Endometrial microvascular endothelial cells (primary cell): ENCODE results near the gene ARMC5. TPM values are rescaled to one million over a fixed set of nuclear protein-coding genes. Genes with fewer than 3 reads are reported as not detected.
"Not testable (repeated sequence)": the region's sequence is repeated elsewhere in the genome, so short reads cannot be mapped to it uniquely, and the experiment has no call there.

Experiments used
- in situ Hi-C: cut with HindIII; loops from 2 replicates; pipeline ENCODE4 v1.10.0; 2017; ENCODE audit warnings: low sequenced_read_pairs, low pct_unique_long_range_greater_than_20kb; ENCODE audit errors: inconsistent ontology term
- total RNA-seq: library from RNA; depleted of rRNA; stranded (reverse); fragments of >200 nt; gene quantifications from one replicate; pipeline ENCODE4 v1.2.3, GENCODE V29; 2015; ENCODE audit errors: inconsistent ontology term

ARMC5 gene
- total RNA-seq, 1 donor from 2014 or later: 21.2 TPM

DNA sequence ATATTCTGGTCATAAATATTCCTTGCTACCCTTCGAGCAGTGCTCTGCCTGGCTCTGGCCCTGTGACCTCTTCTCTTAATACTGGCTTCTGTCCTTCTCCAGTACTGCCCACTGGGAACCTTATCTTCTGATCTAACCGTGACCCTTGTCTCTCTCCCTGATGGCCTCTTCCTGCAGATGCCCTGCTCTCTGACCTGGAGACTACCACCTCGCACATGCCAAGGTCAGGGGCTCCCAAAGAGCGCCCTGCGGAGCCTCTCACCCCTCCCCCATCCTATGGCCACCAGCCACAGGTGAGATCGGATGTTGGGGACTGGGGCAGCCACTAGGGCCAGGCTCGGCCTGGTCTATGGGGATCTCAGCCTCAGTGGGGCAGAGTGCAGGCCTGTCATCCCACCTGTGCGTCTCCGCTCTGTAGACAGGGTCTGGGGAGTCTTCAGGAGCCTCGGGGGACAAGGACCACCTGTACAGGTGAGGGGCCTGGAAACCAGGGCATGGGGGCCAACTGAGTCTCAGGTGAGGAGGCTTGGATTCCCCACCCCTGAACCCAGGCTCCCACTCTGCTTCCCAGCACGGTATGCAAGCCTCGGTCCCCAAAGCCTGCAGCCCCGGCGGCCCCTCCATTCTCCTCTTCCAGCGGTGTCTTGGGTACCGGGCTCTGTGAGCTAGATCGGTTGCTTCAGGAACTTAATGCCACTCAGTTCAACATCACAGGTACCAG is 14.1 kb downstream of the ARMC5 start:
- in situ Hi-C loops: no loop called here

DNA sequence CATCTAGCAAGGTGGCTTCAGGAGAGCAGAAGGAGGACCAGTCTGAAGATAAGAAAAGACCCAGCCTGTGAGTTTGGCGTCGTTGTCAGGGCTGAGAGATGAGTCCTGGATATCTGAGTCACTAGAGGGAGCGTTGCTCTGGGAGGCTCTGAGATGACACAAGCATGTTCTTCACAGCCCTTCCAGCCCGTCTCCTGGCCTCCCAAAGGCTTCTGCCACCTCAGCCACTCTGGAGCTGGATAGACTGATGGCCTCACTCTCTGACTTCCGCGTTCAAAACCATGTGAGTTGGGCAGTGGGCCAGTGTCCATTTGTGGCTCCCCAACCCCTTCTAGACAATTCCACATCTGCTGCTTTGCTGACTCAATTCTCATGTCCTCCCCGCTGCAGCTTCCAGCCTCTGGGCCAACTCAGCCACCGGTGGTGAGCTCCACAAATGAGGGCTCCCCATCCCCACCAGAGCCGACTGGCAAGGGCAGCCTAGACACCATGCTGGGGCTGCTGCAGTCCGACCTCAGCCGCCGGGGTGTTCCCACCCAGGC is 14.9 kb downstream of the ARMC5 start:
- in situ Hi-C loops: no loop called here

GRCh38 chr16:31474773-31475738 is 15.8 kb downstream of the ARMC5 start:
- in situ Hi-C loops: no loop called here

- in situ Hi-C loops: no loop called here
Observed at GRCh38 chr16:31475946-31476302, 16.6 kb downstream of the ARMC5 start.

- in situ Hi-C loops: no loop called here
Observed at GRCh38 chr16:31476303-31477219, 17.3 kb downstream of the ARMC5 start.

- in situ Hi-C loops: no loop called here
Observed at GRCh38 chr16:31477220-31478216, 18.2 kb downstream of the ARMC5 start.

DNA sequence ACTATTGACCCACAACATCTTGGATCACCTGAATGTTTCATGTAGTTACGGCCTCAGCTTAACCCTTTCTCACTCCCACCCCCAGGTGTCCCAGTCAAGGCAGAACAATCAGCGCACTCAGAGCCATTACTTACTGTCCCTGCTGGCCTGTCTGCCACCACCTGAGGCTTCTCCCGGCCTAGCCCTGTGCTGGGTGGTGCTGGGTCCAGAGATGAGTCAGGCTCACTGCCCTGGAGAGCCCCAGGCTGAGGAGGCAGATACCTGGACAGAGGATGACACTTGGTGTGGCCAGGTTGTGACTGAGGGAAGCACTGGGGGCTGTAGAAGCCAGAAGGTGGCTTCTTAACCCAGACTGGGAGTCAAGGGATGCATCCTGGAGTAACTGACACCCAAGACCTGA is 19.7 kb downstream of the ARMC5 start:
- in situ Hi-C loops: no loop called here

GRCh38 chr16:31479751-31480150 is 20.4 kb downstream of the ARMC5 start:
- in situ Hi-C loops: no loop called here

GRCh38 chr16:31480851-31481536 is 21.7 kb downstream of the ARMC5 start:
- in situ Hi-C loops: no loop called here

- in situ Hi-C loops: no loop called here
Observed at GRCh38 chr16:31483081-31483480, 23.8 kb downstream of the ARMC5 start, which contains the start of gene SLC5A2. SLC5A2 (plus strand) TSS chr16:31483123; CDS start chr16:31483137, 14 bp downstream.

DNA sequence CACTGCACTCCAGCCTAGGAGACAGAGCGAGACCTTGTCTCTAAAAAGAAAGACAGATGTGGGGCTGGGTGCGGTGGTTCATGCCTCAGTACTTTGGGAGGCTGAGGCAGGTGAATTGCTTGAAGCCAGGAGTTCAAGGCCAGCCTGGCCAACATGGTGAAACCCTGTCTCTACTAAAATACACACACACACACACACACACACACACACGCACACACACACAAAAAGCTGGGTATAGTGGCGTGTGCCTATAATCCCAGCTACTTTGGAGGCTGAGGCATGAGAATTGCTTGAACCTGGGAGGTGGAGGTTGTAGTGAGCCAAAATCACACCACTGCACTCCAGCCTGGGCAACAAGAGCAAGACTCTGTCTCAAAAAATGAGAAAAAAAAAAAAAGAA is 24.7 kb downstream of the ARMC5 start:
- in situ Hi-C loops: not testable (repeated sequence)

DNA sequence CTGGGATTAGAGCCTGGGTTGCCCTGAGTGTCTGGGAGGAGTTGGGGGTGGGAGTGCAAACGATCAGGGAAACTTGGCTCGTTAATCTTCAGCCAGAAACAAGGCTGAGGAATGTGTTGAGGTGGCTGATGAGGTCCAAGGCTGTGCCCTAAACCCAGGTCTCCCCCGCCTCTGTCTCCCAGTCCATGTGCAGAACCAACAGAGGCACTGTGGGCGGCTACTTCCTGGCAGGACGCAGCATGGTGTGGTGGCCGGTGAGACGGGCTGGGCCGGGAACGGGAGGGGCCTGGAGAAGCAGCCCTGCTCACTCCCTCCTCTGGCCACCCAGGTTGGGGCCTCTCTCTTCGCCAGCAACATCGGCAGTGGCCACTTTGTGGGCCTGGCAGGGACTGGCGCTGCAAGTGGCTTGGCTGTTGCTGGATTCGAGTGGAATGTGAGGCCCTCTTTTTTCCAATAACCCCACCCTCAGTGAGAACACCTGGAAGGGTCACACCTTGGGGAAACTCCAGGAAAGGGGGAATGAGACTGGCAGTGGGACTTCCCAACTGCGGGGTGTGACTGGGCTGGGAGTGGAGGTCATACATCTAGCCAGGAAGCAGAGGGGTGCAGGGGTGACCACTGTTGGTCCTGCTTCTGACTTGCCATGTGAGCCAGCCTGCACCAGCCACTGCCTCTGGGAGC is 25.3 kb downstream of the ARMC5 start:
- in situ Hi-C loops: no loop called here

DNA sequence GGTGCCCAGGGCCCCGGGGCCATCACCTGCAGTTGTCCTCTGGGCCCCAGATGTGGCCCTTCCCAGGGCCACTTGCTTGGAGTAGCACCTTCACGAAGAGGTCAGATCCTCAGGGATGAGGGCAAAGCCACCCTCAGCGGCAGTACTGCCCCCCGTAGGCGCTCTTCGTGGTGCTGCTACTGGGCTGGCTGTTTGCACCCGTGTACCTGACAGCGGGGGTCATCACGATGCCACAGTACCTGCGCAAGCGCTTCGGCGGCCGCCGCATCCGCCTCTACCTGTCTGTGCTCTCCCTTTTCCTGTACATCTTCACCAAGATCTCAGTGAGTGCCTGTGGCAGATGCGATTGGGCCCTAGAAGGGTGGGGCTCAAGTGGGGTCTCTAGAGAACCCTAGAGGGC is 26.3 kb downstream of the ARMC5 start:
- in situ Hi-C loops: no loop called here

- in situ Hi-C loops: no loop called here
Observed at GRCh38 chr16:31486045-31486444, 26.7 kb downstream of the ARMC5 start.

- in situ Hi-C loops: no loop called here
Observed at GRCh38 chr16:31487071-31487719, 27.9 kb downstream of the ARMC5 start.
